AG04449 (cell line): Measurements from ENCODE around the gene CRTC1.

Experiments
- CTCF ChIA-PET: fragments of 350-600 bp; formaldehyde crosslinking; extraction: SDS; loops from one replicate; lab custom pipeline; 2021; ENCODE audit warnings: antibody characterized with exemption; lab: Yijun Ruan, JAX
- POLR2A ChIA-PET: fragments of 400-600, 350-600 bp; formaldehyde crosslinking; extraction: SDS; loops from one replicate; lab custom pipeline; 2020; ENCODE audit warnings: antibody characterized with exemption, inconsistent platforms; lab: Yijun Ruan, JAX
- DNase-seq: peaks from one replicate; pipeline ENCODE4 v3.0.0-alpha.2; 2010; ENCODE audit warnings: low read depth, low spot score
- H3K4me3 ChIP-seq: 2 replicates; pipeline ENCODE4 v1.5.1; 2011; ENCODE audit warnings: low read depth, mild to moderate bottlenecking, control low read depth, low read length
- CTCF ChIP-seq: IDR thresholded peaks from one replicate; pipeline ENCODE4 v1.5.1; 2011; ENCODE audit warnings: mild to moderate bottlenecking, moderate library complexity, low read length, control low read depth, inconsistent platforms; ENCODE audit not compliant: insufficient read depth; ENCODE audit errors: missing control alignments

CRTC1 gene

GRCh38 chr19:18831524-18832305 is 148.2 kb downstream of the CRTC1 start, which contains the start of gene UPF1:
Gene UPF1 (plus strand): TSS chr19:18831959. CDS start chr19:18832210, 251 bp downstream.
- TF ChIP-seq CTCF, result no peak
- POLR2A ChIA-PET, result interaction anchor here (1.1 to 1.4 kb wide), 3 partner anchors 9 to 243 kb away, joined by 4 to 5 read pairs (median 4); partner anchors contain the start of gene REX1BD
- peak within 1 kb of the TSS; percentile 87 for H3K4me3 ChIP-seq
- CTCF ChIA-PET, result interaction anchor here (1.2 to 12.6 kb wide), 7 partner anchors 9 to 378 kb away, joined by 3 to 149 read pairs (median 15); partner anchors contain the start of gene REX1BD
- DNase-seq, result no peak
